ENCODE data around the gene RFNG. TPM values are rescaled to one million over a fixed set of nuclear protein-coding genes. Genes with fewer than 3 reads are reported as not detected.

The RFNG gene
- total and polyA plus RNA-seq, 2 of the 13 experiments (the other 11 are each of a cell fraction or from before 2014, with no cell fraction given), result 61.4 to 64.0 TPM

DNA sequence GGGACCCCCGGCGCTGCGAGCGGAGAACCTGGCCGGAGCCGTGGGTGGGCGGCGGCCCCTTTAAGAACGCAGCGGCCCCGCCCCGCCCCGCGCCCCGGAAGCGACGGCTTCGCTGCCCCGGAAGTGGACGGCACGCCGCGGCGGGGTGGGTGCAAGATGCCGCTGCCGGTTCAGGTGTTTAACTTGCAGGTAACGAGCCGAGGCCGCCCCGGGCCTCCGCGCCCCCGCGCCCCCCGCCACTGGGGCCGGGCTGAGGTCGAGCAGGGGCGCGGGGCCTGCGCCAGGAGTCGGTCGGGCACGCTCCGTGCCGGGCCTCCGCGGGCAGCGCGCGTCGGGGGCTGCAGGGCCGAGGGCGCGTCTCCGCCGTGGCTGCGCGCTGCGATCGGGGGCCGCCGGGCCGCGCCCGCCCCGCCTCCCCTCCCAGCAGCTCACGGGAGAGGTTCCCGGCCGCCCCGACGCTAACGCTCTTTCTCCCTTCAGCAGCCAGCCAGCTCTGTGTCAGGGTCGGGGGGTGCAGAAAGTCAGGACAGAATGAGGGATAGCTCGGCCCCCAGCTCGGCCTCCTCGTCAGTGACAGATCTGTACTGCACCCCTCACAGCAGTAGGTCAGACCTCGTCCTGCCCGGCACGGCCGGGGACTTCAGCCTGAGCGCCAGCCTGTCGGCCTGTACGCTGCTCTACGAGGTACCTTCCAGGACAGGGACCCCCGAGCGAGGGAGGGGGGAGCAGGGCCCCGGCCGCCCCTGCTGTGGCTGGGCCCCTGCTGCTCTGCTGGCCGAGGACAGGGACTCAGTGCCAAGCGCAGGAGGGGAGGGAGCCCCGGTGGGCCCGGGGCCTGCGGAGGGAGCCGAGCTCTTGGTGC is at the start of gene RFNG, which contains the start of gene GPS1 (continued):
- TF ChIP-seq, protein P1, sequence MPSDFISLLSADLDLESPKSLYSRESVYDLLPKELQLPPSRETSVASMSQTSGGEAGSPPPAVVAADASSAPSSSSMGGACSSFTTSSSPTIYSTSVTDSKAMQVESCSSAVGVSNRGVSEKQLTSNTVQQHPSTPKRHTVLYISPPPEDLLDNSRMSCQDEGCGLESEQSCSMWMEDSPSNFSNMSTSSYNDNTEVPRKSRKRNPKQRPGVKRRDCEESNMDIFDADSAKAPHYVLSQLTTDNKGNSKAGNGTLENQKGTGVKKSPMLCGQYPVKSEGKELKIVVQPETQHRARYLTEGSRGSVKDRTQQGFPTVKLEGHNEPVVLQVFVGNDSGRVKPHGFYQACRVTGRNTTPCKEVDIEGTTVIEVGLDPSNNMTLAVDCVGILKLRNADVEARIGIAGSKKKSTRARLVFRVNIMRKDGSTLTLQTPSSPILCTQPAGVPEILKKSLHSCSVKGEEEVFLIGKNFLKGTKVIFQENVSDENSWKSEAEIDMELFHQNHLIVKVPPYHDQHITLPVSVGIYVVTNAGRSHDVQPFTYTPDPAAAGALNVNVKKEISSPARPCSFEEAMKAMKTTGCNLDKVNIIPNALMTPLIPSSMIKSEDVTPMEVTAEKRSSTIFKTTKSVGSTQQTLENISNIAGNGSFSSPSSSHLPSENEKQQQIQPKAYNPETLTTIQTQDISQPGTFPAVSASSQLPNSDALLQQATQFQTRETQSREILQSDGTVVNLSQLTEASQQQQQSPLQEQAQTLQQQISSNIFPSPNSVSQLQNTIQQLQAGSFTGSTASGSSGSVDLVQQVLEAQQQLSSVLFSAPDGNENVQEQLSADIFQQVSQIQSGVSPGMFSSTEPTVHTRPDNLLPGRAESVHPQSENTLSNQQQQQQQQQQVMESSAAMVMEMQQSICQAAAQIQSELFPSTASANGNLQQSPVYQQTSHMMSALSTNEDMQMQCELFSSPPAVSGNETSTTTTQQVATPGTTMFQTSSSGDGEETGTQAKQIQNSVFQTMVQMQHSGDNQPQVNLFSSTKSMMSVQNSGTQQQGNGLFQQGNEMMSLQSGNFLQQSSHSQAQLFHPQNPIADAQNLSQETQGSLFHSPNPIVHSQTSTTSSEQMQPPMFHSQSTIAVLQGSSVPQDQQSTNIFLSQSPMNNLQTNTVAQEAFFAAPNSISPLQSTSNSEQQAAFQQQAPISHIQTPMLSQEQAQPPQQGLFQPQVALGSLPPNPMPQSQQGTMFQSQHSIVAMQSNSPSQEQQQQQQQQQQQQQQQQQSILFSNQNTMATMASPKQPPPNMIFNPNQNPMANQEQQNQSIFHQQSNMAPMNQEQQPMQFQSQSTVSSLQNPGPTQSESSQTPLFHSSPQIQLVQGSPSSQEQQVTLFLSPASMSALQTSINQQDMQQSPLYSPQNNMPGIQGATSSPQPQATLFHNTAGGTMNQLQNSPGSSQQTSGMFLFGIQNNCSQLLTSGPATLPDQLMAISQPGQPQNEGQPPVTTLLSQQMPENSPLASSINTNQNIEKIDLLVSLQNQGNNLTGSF (CRISPR knock-in tag; IDR thresholded peaks at IDR 0.05), result no peak
- TF ChIP-seq, protein P2, sequence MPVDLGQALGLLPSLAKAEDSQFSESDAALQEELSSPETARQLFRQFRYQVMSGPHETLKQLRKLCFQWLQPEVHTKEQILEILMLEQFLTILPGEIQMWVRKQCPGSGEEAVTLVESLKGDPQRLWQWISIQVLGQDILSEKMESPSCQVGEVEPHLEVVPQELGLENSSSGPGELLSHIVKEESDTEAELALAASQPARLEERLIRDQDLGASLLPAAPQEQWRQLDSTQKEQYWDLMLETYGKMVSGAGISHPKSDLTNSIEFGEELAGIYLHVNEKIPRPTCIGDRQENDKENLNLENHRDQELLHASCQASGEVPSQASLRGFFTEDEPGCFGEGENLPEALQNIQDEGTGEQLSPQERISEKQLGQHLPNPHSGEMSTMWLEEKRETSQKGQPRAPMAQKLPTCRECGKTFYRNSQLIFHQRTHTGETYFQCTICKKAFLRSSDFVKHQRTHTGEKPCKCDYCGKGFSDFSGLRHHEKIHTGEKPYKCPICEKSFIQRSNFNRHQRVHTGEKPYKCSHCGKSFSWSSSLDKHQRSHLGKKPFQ (CRISPR knock-in tag; IDR thresholded peaks at IDR 0.05; ENCODE audit: insufficient replicate concordance), result peak; percentile 41
- TF ChIP-seq ASH2L (IDR thresholded peaks at IDR 0.05; ENCODE audit: insufficient read length, low read depth, low read length) (no peak), ZFYVE20 (CRISPR knock-in tag; IDR thresholded peaks at IDR 0.05; ENCODE audit: borderline replicate concordance, low read depth) (no peak), HNRNPL (IDR thresholded peaks at IDR 0.05; ENCODE audit: low read depth, low read length) (0 out of 2 replicates have a peak, but pooled peaks have one; percentile 35), ZNF263 (CRISPR knock-in tag; IDR thresholded peaks at IDR 0.05) (0 out of 2 replicates have a peak, but pooled peaks have one; percentile 48), PCBP1 (IDR thresholded peaks at IDR 0.05; ENCODE audit: borderline replicate concordance, low read depth, low read length) (no peak), SALL1 (CRISPR knock-in tag; IDR thresholded peaks at IDR 0.05) (peak; percentile 31; the same call in 1 of the 2 replicates), ETV5 (CRISPR knock-in tag; IDR thresholded peaks at IDR 0.05; ENCODE audit: borderline replicate concordance) (peak; percentile 44; the same call in 1 of the 2 replicates), ZFAT (CRISPR knock-in tag; conservative IDR thresholded peaks at IDR 0.05) (no peak), FOXK1 (CRISPR knock-in tag; IDR thresholded peaks at IDR 0.05; ENCODE audit: borderline replicate concordance, low read depth) (peak; percentile 41; the same call in 1 of the 2 replicates), FOXJ3 (CRISPR knock-in tag; IDR thresholded peaks at IDR 0.05; ENCODE audit: borderline replicate concordance) (no peak), GLI4 (CRISPR knock-in tag; IDR thresholded peaks at IDR 0.05; ENCODE audit: borderline replicate concordance) (no peak), ATF1 (CRISPR knock-in tag; IDR thresholded peaks at IDR 0.05) (no peak), FOXP1 (IDR thresholded peaks at IDR 0.05) (no peak), FOXP1 (CRISPR knock-in tag; IDR thresholded peaks at IDR 0.05) (no peak)
- TF ChIP-seq, protein P3, sequence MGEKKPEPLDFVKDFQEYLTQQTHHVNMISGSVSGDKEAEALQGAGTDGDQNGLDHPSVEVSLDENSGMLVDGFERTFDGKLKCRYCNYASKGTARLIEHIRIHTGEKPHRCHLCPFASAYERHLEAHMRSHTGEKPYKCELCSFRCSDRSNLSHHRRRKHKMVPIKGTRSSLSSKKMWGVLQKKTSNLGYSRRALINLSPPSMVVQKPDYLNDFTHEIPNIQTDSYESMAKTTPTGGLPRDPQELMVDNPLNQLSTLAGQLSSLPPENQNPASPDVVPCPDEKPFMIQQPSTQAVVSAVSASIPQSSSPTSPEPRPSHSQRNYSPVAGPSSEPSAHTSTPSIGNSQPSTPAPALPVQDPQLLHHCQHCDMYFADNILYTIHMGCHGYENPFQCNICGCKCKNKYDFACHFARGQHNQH (CRISPR knock-in tag; IDR thresholded peaks at IDR 0.05), result no peak
- TF ChIP-seq, protein P4, sequence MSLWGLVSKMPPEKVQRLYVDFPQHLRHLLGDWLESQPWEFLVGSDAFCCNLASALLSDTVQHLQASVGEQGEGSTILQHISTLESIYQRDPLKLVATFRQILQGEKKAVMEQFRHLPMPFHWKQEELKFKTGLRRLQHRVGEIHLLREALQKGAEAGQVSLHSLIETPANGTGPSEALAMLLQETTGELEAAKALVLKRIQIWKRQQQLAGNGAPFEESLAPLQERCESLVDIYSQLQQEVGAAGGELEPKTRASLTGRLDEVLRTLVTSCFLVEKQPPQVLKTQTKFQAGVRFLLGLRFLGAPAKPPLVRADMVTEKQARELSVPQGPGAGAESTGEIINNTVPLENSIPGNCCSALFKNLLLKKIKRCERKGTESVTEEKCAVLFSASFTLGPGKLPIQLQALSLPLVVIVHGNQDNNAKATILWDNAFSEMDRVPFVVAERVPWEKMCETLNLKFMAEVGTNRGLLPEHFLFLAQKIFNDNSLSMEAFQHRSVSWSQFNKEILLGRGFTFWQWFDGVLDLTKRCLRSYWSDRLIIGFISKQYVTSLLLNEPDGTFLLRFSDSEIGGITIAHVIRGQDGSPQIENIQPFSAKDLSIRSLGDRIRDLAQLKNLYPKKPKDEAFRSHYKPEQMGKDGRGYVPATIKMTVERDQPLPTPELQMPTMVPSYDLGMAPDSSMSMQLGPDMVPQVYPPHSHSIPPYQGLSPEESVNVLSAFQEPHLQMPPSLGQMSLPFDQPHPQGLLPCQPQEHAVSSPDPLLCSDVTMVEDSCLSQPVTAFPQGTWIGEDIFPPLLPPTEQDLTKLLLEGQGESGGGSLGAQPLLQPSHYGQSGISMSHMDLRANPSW (CRISPR knock-in tag; IDR thresholded peaks at IDR 0.05; ENCODE audit: borderline replicate concordance), result no peak
